ENCODE measurements around the gene ASF1A. TPM values are rescaled to one million over a fixed set of nuclear protein-coding genes. Genes with fewer than 3 reads are reported as not detected.

ASF1A gene
- total and polyA plus RNA-seq, 2 of the 13 experiments (the other 11 are each of a cell fraction or from before 2014, with no cell fraction given) = 14.5 to 49.9 TPM

GRCh38 chr6:118893807-118894424, at the start of gene ASF1A (continued):
- TF ChIP-seq PHF21A (CRISPR knock-in tag; IDR thresholded peaks at IDR 0.05) (peak; percentile 92), NFKB2 (CRISPR knock-in tag; IDR thresholded peaks at IDR 0.05; ENCODE audit: borderline replicate concordance) (no peak), CBX2 (IDR thresholded peaks at IDR 0.05; ENCODE audit: low read depth, low read length) (no peak), CBX2 (CRISPR knock-in tag; IDR thresholded peaks at IDR 0.05; ENCODE audit: low read depth) (no peak), ZNF674 (CRISPR knock-in tag; IDR thresholded peaks at IDR 0.05; ENCODE audit: low read depth) (no peak), ZNF24 (IDR thresholded peaks at IDR 0.05) (peak; percentile 64; the same call in 1 of the 2 replicates), ZKSCAN8 (CRISPR knock-in tag; IDR thresholded peaks at IDR 0.05; ENCODE audit: borderline replicate concordance) (peak; percentile 85), ZNF615 (CRISPR knock-in tag; IDR thresholded peaks at IDR 0.05; ENCODE audit: borderline replicate concordance) (0 out of 2 replicates have a peak, but pooled peaks have one; percentile 59), SCMH1 (CRISPR knock-in tag; IDR thresholded peaks at IDR 0.05; ENCODE audit: borderline replicate concordance) (no peak), HNRNPUL1 (IDR thresholded peaks at IDR 0.05; ENCODE audit: low read depth, low read length) (no peak), ZNF83 (CRISPR knock-in tag; IDR thresholded peaks at IDR 0.05; ENCODE audit: borderline replicate concordance) (no peak), CERS6 (CRISPR knock-in tag; IDR thresholded peaks at IDR 0.05) (no peak), HDAC6 (IDR thresholded peaks at IDR 0.05; ENCODE audit: low read depth, low read length) (no peak), JDP2 (CRISPR knock-in tag; IDR thresholded peaks at IDR 0.05; ENCODE audit: borderline replicate concordance) (no peak), TBX3 (IDR thresholded peaks at IDR 0.05; ENCODE audit: borderline replicate concordance) (no peak), PTBP1 (IDR thresholded peaks at IDR 0.05; ENCODE audit: low read depth, low read length, poor library complexity, severe bottlenecking) (peak; percentile 82), ZNF414 (CRISPR knock-in tag; IDR thresholded peaks at IDR 0.05) (0 out of 2 replicates have a peak, but pooled peaks have one; percentile 17), ISX (CRISPR knock-in tag; conservative IDR thresholded peaks at IDR 0.05) (no peak), POLR2AphosphoS5 (IDR thresholded peaks at IDR 0.05; ENCODE audit: low read depth, low read length) (peak; percentile 94), RFXANK (CRISPR knock-in tag; IDR thresholded peaks at IDR 0.05) (no peak), RNF2 (conservative IDR thresholded peaks at IDR 0.05; ENCODE audit: low read depth) (no peak), CBFB (CRISPR knock-in tag; IDR thresholded peaks at IDR 0.05) (peak; percentile 65; the same call in 1 of the 2 replicates)
